GM18867 (cell line): ENCODE results near the gene MELTF.

Experiments used
- ATAC-seq: cut with Tn5 transposase; IDR thresholded peaks from one replicate; pipeline ENCODE4 v1.9.1; 2021; ENCODE audit warnings: mild to moderate bottlenecking, moderate library complexity; ENCODE audit not compliant: unreplicated experiment

The MELTF gene

GRCh38 chr3:197027151-197027895 lies 2.3 kb downstream of the MELTF start:
- no peak for ATAC-seq

DNA sequence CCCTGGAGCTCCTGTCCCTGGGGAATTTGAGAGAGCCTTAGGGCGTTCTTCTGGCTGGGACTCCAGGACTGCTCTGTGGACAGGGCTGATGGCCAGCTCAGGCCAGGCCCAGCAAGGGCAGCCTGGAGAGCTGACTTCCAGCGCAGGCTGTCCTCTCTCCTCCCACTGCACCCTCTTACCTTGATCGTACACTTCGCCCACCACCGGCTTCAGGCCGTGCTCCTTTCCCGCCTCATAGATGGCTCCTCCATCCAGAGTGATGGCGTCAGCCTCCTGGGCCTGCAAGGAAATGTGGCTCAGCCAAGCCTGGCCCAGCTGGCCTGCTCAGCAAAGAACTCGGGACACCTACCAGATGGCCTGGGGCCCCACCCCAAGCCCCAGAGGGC lies 3.1 kb downstream of the MELTF start:
- ATAC-seq: no peak

DNA sequence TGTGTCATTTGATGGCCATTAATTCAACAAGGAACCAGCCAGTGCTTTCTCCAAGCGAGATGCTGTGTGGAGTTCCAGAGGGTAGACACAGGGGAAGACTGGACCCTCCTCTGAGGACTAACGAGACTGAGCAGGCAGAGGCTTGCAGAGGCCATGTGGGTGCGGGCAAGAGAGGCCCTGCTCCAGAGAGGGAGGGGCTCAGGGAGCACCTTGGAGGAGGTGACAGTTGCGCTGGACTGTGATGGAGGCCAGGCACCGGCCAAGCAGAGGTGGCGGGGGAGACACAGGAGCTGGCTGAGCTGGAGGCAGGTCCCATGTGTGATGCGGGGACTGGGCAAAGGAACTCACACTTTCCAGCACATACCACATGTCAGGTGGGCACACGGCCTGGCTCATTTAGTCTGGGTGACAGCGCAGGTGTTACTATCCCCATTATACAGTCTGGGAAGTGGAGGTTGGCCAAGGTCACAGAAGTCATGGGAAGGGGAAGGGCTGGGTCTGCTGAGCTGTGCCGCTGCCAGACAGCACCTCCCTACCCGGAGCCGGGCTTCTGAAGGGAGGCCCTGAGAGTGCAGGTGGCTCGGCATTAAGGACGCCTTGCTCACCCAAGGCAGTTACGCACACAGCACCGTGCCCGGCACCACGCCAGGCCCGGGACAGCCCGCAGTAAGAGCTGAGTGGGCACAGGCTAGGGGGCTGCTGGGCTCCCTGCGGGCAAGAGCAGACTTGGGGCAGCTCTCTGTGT lies 3.7 kb downstream of the MELTF start:
- ATAC-seq: no peak

- no peak for ATAC-seq
These were observed 4.5 kb downstream of the MELTF start for GRCh38 chr3:197024881-197025735.

DNA sequence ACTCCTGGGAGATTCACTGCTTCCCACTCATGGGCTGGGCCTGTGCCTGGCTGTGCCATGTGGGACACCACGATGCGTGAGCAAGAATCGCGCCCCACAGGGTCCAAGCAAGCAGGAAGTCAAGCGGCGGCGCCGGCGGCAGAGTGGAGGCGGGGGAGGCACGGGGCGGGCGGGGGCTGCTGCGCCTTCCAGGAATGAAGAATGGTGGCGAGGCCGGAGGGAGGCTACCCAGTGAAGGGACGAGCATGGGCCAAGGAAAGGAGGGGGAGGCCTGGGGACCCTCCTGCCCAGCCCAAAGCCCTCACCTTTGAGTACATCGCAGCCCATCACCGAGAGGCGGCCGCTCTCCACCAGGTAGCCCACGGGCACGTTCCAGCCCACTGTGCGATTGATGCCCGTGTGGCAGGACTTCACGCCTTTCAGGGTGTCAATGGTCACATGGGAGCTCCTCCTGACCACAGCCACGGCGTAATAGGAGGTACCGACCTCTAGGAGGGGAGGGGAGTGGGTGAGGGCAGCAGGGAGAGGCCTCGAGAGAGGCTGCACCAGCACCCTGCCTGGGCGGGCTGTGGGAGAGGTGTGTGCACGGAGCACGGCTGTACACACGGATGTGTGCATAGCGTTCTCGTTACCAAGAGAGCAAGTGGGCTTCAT lies 5.5 kb downstream of the MELTF start:
- peak; percentile 13 for ATAC-seq

DNA sequence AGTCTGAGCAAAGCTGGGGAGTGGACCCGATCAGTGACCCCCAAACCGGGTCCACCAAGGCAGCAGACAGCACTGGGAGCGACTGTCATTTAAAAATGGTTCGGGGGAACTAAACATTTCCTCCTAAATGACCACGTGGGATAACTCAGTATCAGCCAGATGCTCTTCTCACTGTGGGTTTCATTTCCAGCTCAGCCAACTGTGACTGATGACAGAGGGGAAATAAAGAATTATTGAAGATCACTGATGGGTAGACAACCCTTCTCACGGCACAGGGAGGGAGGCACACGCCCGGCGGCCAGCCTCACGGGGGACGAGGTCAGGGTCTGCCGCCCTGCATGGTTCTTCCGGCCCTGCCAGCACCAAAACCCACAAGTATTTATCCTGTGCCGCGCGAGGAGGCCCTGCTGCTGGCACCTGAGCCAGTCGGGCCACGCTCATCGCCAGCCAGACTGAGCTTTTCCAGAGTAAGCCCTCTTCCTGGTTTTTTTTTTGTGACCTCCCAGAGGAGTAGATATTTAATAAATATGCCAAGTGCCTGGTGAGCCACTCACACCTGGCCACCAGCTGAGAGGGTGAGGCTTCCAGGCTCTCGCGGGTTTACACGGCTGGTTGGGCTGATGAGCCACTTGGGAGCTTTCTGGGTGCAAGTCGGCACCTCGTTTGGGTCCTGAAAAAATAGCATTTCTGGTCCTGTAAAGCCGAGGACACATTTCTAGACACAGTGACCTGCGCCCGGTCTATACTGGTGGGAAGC lies 6.2 kb downstream of the MELTF start:
- ATAC-seq: peak; percentile 47

- ATAC-seq: no peak
These were observed 7.0 kb downstream of the MELTF start for GRCh38 chr3:197022405-197023231.

DNA sequence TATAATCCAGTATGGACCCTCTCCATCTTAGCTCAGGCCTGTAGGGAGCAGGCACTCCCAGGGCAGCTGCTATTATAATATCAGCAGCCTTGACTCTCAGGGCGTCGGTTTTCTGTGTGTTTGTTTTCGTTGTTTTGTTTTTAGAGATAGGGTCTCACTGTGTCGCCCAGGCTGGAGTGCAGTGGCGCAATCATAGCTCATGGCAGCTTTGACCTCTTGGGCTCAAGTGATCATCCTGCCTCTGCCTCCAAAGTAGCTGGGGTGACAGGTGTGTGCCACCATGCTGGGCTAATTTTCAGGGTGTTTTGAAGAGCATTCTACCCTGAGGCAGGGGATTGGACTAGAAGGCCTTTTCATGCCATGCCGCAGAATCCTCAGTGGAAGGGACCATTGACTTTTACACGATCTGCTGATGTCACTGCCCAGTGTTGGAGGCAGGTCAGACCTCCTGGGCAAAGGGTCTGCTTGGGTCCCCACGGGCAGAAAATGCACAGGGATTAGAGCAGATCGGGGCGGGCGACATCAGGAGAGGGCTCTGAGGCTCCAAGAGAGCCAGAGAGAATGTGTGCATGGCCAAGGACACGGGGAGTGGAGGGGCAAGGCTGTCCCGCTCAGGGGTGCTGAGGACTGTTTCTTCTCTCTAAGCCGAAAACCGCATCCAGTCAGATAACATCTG lies 7.8 kb downstream of the MELTF start:
- ATAC-seq: no peak

DNA sequence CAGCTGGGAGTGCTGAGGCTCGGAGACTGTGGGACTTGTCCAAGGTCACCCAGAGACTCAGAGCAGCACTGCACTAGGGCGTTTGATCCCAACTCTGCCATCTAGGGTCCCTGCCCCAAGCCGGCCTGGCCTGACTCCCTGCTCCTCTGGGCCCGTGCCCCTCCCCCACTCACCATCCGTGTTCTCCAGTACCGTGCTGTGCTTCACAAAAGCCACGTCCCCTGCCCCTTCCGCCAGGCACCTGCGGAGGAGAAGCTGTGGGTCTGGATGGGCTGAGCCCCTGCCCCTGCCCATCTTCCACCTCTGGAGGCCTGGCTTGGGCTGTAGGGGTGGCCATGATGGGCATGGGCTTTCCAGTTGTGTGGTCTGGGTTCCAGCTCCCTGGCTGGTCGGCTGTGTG lies 8.4 kb downstream of the MELTF start:
- ATAC-seq: no peak

- no peak for ATAC-seq
These were observed 10.1 kb downstream of the MELTF start for GRCh38 chr3:197019535-197019934.

GRCh38 chr3:197019021-197019420 lies 10.6 kb downstream of the MELTF start:
- no peak for ATAC-seq

- ATAC-seq: no peak
These were observed 12.6 kb downstream of the MELTF start for GRCh38 chr3:197017003-197017402.

DNA sequence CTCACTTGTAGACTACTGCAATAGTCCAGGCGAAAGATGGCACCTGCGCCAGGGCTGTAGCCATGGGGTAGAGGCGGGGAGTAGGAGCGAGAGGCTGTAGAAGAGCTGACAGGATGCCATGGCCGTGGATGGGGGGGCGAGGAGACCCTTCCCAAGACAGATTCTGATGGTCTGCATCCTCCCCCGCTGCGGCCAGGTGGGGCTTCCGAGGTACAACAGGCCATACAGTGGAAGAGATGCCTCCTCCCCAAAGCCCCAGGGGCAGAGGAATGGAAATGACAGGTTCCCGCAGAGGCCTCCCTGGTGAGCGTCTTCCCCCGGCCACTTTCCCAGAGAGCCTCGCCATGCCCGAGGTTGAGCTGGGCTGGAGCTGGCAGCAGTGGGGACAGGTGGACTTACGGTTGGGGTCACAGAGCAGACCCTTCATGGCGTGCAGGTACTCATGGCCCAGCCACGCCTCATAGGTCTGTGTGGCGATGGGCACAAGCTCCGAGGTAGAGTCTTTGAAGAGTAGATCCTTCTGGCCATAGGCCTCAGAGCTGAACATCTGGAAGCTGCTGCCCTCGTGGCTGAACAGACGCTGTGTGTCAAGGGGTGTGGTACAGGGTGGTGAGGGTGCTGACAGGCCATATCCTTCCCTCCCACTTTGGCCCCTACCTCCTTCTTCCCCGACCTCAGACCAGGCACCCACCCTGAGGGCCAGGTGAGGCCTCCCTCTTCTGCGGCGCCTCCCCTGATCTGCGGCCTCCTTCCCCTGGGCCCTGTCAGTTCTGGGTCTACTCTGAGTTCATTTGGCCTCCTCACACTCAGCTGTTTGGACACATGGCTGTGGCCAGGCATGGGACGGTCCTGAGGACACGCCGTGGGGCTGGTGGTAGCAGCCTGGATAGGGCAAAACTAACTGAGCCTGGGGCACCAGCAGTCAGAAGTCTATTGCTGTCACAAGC lies 13.6 kb downstream of the MELTF start:
- no peak for ATAC-seq

DNA sequence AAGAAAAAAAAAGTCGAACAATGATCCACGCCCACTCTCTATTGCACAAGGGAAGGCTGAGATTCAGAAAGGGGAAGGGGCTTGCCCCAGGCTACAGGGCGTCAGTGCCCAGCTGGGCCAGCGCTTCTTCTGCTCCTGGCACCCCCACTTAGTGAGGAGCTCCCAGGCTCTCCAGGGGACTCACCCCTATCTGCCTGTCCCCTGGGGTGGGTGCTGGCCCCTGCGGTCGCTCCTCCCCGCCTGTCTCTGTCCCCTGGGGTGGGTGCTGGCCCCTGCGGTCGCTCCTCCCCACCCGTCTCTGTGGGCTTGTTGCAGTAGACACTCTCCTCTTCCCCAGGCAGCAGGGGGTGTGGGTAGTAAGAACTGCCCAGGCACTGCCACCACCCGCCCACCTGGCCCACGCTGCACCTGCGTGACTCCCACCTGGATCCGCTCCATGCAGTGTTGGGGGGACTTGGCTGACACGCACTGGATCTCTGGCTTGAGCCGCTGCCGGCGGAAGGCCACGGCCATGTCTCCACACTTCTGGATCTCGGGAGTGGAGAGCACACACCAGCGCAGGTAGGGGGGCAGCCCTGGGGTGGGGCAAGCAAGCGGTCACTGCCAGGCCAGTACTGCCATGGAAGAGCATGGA lies 14.6 kb downstream of the MELTF start:
- no peak for ATAC-seq

DNA sequence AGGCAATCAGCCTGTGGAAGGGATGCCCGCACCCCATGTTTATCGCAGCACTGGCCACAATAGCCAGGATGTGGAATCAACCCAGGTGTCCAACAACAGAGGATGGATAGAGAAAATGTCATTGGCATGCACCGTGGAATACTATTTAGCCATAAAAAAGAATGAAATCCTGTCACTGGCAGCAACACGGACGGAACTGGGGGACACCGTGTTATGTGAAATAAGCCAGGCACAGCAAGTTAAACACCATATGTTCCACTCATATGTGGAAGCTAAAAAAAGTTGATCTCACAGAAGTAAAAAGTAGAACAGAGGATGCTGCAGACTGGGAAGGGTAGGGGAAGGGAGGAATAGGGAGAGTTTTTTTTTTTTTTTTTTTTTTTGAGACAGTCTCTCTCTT lies 15.6 kb downstream of the MELTF start:
- ATAC-seq: no peak

GRCh38 chr3:197012540-197012883 lies 17.1 kb downstream of the MELTF start:
- no peak for ATAC-seq

DNA sequence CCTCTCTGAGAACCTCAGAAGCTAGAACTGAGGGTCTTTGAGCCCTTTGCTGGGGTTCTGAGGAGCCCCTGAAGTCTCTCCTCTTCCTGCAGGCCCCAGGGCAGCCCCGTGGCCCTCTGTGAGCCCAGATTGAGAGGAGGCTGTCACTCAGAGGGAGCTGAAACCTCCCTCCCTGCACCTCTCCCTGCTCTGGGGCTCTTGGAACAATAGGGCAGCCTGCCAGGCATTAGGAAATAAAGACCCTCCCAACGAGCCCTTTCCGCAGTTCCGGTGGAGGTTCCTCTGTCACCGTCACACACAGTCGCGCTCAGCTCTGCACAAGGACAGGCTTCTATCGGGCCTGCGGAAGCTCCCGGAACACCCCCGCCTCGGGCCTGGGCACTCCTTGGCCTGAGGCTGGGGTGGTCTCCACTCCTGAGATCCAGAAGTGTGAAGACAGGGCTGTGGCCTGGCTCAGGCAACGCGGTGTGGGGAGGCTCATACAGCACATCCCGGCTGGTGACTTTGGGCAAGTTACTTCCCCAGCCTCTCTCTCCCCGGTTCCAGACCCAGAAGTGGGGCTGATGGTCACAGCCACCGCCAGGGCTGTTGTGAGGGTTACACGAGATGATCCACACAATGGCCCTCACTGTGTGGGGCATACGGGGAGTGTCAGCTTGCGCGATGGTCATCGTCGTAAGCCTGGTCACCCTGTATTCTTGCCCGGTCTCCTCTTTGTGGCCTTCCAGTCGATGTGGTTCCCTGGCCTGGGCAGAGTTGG lies 17.7 kb downstream of the MELTF start:
- no peak for ATAC-seq
